Measurements from ENCODE around the gene GTF2H2. TPM values are rescaled to one million over a fixed set of nuclear protein-coding genes. Genes with fewer than 3 reads are reported as not detected.
"Not testable (repeated sequence)": the region's sequence is repeated elsewhere in the genome, so short reads cannot be mapped to it uniquely, and the experiment has no call there.

GTF2H2 gene
- 11.0 and 11.5 TPM in 2 replicates for polyA plus RNA-seq (2012; rRNA removed)
- 15.3 and 24.5 TPM in 2 replicates for polyA plus RNA-seq (2012; cell fraction: cytosol; rRNA removed)
- polyA plus RNA-seq (2012; cell fraction: nucleus; rRNA removed), result 7.1 and 12.7 TPM in 2 replicates

DNA sequence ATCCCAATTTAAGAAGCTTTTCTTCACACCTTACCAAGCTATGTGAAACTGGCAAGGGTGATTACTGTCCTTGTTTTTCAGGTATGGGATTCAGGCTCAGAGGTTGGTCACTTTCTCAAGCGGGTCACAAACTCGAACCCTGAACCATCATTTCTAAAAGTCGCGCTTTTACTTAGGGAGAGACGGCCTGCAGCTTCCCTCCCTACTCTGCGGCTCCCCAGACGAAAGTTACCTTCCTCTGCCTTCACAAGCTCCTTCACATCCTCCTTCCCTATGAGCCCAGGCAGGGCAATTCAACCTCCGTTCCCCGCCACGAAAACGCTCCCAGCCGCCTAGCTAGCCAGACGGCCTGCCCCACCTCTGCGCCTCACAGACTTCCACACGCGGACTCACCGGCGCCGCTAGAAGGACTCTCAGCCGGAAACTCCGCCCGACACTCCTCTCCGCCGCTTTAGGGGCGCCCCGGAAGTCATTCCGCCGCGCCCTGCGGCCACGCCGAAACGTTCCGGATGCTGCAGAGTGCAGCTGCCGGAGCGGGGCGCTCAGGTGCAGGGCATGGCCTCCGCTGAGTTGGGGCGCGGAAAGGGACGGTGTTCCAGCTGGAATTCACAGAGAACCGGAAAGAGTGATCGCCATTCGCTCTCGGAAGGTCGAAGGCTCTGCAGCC lies at the start of gene GTF2H2:
TSS of gene GTF2H2 (minus strand) at position 415 of the 667 bp plus-strand sequence. CDS start 4,913 bp downstream, outside the sequence.
- DNase-seq; H3K9ac ChIP-seq; H4K20me1 ChIP-seq (ENCODE audit: insufficient read depth); H3K9me3 ChIP-seq; H3F3A ChIP-seq (replicated peaks; ENCODE audit: insufficient read depth); H3K27ac ChIP-seq (ENCODE audit: low read depth in 2 of 2, low read length in 1 of 2); H3K9me2 ChIP-seq; H2AFZ ChIP-seq (ENCODE audit: low read depth); CTCF ChIA-PET; H3K27me3 ChIP-seq (ENCODE audit: insufficient read depth); H3K4me1 ChIP-seq (ENCODE audit: control insufficient read depth in 1 of 2, insufficient read depth in 2 of 2, low read depth in 1 of 2, low read length in 1 of 2); H3K79me2 ChIP-seq (ENCODE audit: insufficient read depth); POLR2A ChIA-PET; H3K4me2 ChIP-seq; H3K4me3 ChIP-seq (ENCODE audit: low read depth in 2 of 2, low read length in 1 of 2); H3K36me3 ChIP-seq (replicated peaks in 1 of 2; ENCODE audit: control insufficient read depth in 1 of 2, insufficient read depth in 2 of 2, low read length in 1 of 2): not testable (repeated sequence)
- WGBS (ENCODE audit: low lambda C conversion rate), result no CpG with 5 or more reads among the region's 46 CpGs

- H3K4me3 ChIP-seq (ENCODE audit: low read depth in 2 of 2, low read length in 1 of 2); H3K9me3 ChIP-seq; H3F3A ChIP-seq (replicated peaks; ENCODE audit: insufficient read depth); H3K4me2 ChIP-seq; H2AFZ ChIP-seq (ENCODE audit: low read depth); H3K27ac ChIP-seq (ENCODE audit: low read depth in 2 of 2, low read length in 1 of 2); H4K20me1 ChIP-seq (ENCODE audit: insufficient read depth); H3K9me2 ChIP-seq; H3K9ac ChIP-seq; H3K27me3 ChIP-seq (ENCODE audit: insufficient read depth); H3K4me1 ChIP-seq (ENCODE audit: control insufficient read depth in 1 of 2, insufficient read depth in 2 of 2, low read depth in 1 of 2, low read length in 1 of 2); H3K36me3 ChIP-seq (replicated peaks in 1 of 2; ENCODE audit: control insufficient read depth in 1 of 2, insufficient read depth in 2 of 2, low read length in 1 of 2); POLR2A ChIA-PET; H3K79me2 ChIP-seq (ENCODE audit: insufficient read depth); DNase-seq; CTCF ChIA-PET: not testable (repeated sequence)
- WGBS (ENCODE audit: low lambda C conversion rate), result no CpG with 5 or more reads among the region's 12 CpGs
These were observed 42.3 kb upstream of the GTF2H2 start for GRCh38 chr5:71109730-71110275.

GRCh38 chr5:71099996-71100395 lies 32.5 kb upstream of the GTF2H2 start:
- H3K36me3 ChIP-seq (replicated peaks in 1 of 2; ENCODE audit: control insufficient read depth in 1 of 2, insufficient read depth in 2 of 2, low read length in 1 of 2); H3K4me3 ChIP-seq (ENCODE audit: low read depth in 2 of 2, low read length in 1 of 2); DNase-seq; POLR2A ChIA-PET; CTCF ChIA-PET; H3K79me2 ChIP-seq (ENCODE audit: insufficient read depth); H4K20me1 ChIP-seq (ENCODE audit: insufficient read depth); H3K9ac ChIP-seq; H3K27me3 ChIP-seq (ENCODE audit: insufficient read depth); H3K4me2 ChIP-seq; H2AFZ ChIP-seq (ENCODE audit: low read depth); H3K4me1 ChIP-seq (ENCODE audit: control insufficient read depth in 1 of 2, insufficient read depth in 2 of 2, low read depth in 1 of 2, low read length in 1 of 2); H3F3A ChIP-seq (replicated peaks; ENCODE audit: insufficient read depth); H3K27ac ChIP-seq (ENCODE audit: low read depth in 2 of 2, low read length in 1 of 2); H3K9me3 ChIP-seq; H3K9me2 ChIP-seq: not testable (repeated sequence)
- WGBS (ENCODE audit: low lambda C conversion rate), result no CpG with 5 or more reads among the region's 7 CpGs

GRCh38 chr5:71097930-71098203 lies 30.4 kb upstream of the GTF2H2 start:
- DNase-seq; H3K79me2 ChIP-seq (ENCODE audit: insufficient read depth); H2AFZ ChIP-seq (ENCODE audit: low read depth); H3K27ac ChIP-seq (ENCODE audit: low read depth in 2 of 2, low read length in 1 of 2); H3K4me1 ChIP-seq (ENCODE audit: control insufficient read depth in 1 of 2, insufficient read depth in 2 of 2, low read depth in 1 of 2, low read length in 1 of 2); H3K27me3 ChIP-seq (ENCODE audit: insufficient read depth); CTCF ChIA-PET; H3K9me3 ChIP-seq; H3K4me3 ChIP-seq (ENCODE audit: low read depth in 2 of 2, low read length in 1 of 2); H3K9me2 ChIP-seq; H3F3A ChIP-seq (replicated peaks; ENCODE audit: insufficient read depth); H3K9ac ChIP-seq; POLR2A ChIA-PET; H3K36me3 ChIP-seq (replicated peaks in 1 of 2; ENCODE audit: control insufficient read depth in 1 of 2, insufficient read depth in 2 of 2, low read length in 1 of 2); H4K20me1 ChIP-seq (ENCODE audit: insufficient read depth); H3K4me2 ChIP-seq: not testable (repeated sequence)
- WGBS (ENCODE audit: low lambda C conversion rate), result no CpG with 5 or more reads among the region's 1 CpG

DNA sequence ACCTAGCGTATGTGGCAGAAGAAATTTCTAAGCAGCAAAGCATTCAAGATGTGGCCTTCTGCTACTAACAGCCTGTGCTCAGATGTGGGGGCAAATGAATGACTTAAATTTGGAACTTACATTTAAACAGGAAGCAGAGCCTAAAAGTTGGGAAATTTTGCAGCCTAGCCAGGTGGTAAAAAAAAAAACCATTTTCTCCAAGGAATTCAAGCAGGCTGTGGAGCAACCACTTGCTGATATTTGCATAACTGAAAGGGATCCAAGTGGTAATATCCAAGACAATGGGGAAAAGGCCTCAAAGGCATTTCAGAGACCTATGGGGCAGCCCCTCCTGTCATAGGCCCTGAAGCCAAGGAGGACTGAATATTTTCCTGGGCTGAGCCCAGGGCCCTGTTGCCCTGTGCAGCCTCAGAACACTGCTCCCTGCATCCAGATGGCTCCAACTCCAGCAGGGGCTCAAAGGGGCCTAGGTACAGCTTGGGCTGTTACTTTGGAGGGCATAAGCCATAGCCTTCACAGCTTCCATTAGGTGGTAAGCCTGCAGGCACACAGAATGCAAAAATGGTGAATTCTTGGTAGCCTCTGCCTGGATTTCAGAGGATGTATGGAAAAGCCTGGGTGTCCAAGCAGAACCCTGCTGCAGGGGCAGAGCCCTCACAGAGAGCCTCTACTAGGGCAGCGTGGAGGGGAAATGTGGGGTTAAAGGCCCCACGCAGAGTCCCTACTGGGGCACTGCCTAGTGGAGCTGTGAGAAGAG lies 29.9 kb upstream of the GTF2H2 start:
- CTCF ChIA-PET; POLR2A ChIA-PET; H3K27me3 ChIP-seq (ENCODE audit: insufficient read depth); H3F3A ChIP-seq (replicated peaks; ENCODE audit: insufficient read depth); H3K9me3 ChIP-seq; H3K36me3 ChIP-seq (replicated peaks in 1 of 2; ENCODE audit: control insufficient read depth in 1 of 2, insufficient read depth in 2 of 2, low read length in 1 of 2); H2AFZ ChIP-seq (ENCODE audit: low read depth); H3K9me2 ChIP-seq; H4K20me1 ChIP-seq (ENCODE audit: insufficient read depth); H3K79me2 ChIP-seq (ENCODE audit: insufficient read depth); H3K9ac ChIP-seq; H3K4me3 ChIP-seq (ENCODE audit: low read depth in 2 of 2, low read length in 1 of 2); DNase-seq; H3K27ac ChIP-seq (ENCODE audit: low read depth in 2 of 2, low read length in 1 of 2); H3K4me1 ChIP-seq (ENCODE audit: control insufficient read depth in 1 of 2, insufficient read depth in 2 of 2, low read depth in 1 of 2, low read length in 1 of 2); H3K4me2 ChIP-seq: not testable (repeated sequence)
- WGBS (ENCODE audit: low lambda C conversion rate), result 100% methylated on average over 2 of the region's 3 CpGs

GRCh38 chr5:71089773-71090172 lies 22.3 kb upstream of the GTF2H2 start:
- H3K27ac ChIP-seq (ENCODE audit: low read depth in 2 of 2, low read length in 1 of 2); H3K4me3 ChIP-seq (ENCODE audit: low read depth in 2 of 2, low read length in 1 of 2); H3K27me3 ChIP-seq (ENCODE audit: insufficient read depth); H3K36me3 ChIP-seq (replicated peaks in 1 of 2; ENCODE audit: control insufficient read depth in 1 of 2, insufficient read depth in 2 of 2, low read length in 1 of 2); H3F3A ChIP-seq (replicated peaks; ENCODE audit: insufficient read depth); H3K9me2 ChIP-seq; H3K4me1 ChIP-seq (ENCODE audit: control insufficient read depth in 1 of 2, insufficient read depth in 2 of 2, low read depth in 1 of 2, low read length in 1 of 2); DNase-seq; POLR2A ChIA-PET; H2AFZ ChIP-seq (ENCODE audit: low read depth); H3K9me3 ChIP-seq; H3K4me2 ChIP-seq; H3K79me2 ChIP-seq (ENCODE audit: insufficient read depth); CTCF ChIA-PET; H4K20me1 ChIP-seq (ENCODE audit: insufficient read depth); H3K9ac ChIP-seq: not testable (repeated sequence)
- 83% methylated on average over 1 of the region's 2 CpGs for WGBS (ENCODE audit: low lambda C conversion rate)
